NCI-H1092 treated with DMSO at 0.1 percent for 48 hours (cell line): ENCODE data around the gene PDLIM4.

Experiments
- DNase-seq: peaks from one replicate; lab custom pipeline; 2025; lab: John Stamatoyannopoulos, UW

The PDLIM4 gene, protein sequence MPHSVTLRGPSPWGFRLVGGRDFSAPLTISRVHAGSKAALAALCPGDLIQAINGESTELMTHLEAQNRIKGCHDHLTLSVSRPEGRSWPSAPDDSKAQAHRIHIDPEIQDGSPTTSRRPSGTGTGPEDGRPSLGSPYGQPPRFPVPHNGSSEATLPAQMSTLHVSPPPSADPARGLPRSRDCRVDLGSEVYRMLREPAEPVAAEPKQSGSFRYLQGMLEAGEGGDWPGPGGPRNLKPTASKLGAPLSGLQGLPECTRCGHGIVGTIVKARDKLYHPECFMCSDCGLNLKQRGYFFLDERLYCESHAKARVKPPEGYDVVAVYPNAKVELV

DNA sequence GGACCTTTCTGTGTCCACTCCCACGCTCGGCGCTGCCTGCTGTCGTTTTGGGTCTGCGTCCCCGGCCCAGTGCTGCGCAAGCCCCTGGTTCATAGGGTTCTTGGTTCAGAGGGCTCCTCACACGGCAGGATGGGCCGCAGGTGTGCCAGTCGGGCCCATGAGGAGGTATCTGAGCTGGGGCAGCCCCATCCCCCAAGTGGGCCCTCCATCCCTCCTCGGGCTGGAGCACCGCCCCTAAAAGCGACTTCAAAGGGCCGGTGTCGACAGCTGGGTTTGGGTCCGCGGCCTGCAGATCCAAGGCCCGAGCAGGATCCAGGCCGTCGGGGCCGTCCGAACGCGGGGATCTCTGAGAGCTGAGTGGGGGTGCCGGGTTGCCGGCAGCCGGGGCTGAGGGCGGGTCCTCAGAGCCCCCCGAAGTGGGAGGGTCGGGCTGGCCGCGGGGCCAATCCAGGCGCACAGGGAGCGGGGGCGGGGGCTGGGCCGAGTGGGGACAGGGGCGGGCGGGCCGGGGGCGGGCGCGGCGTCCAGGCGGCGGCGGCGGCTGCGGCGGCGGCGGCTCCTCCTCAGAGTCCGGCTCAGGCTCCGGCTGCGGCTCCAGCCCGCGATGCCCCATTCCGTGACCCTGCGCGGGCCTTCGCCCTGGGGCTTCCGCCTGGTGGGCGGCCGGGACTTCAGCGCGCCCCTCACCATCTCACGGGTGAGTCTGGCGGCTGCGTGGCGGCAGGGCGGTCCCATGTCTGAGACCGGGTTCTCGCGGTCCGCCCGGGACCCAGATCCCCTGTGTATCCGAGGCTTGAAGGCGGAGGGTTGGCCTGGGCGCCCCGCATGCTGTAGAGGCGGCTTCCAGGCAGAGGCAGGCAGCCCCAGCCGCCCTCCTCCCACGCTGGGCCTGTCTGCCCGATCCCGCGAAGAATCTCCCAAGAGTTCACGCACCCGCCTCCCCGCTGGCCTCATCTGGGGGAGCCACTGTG is at the start of gene PDLIM4:
Gene PDLIM4, plus strand, starts transcription at position 566 of the 971 bp plus-strand sequence. Its CDS starts 39 bp downstream, at position 605.
- no peak for DNase-seq

DNA sequence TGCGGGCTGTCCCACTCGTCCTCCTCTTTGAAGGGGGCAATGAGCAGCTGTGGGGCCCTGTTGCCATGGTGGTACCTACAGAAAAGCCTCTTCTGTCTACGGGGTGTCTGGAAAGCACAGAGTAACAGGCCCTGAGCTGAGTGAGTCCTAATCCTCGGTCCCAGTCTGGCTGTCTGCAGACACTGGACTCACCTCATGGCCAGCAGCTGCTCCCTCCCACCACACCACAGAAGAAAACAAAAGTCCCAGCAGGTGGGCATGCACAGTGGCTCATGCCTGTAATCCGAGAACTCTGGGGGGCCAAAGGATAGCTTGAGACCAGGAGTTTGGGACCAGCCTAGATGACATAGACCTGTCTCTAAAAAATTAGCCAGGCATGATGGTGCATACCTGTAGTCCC is 49.7 kb upstream of the PDLIM4 start:
- no peak for DNase-seq

- DNase-seq = no peak
These were observed 48.4 kb upstream of the PDLIM4 start for GRCh38 chr5:132209131-132209530.

DNA sequence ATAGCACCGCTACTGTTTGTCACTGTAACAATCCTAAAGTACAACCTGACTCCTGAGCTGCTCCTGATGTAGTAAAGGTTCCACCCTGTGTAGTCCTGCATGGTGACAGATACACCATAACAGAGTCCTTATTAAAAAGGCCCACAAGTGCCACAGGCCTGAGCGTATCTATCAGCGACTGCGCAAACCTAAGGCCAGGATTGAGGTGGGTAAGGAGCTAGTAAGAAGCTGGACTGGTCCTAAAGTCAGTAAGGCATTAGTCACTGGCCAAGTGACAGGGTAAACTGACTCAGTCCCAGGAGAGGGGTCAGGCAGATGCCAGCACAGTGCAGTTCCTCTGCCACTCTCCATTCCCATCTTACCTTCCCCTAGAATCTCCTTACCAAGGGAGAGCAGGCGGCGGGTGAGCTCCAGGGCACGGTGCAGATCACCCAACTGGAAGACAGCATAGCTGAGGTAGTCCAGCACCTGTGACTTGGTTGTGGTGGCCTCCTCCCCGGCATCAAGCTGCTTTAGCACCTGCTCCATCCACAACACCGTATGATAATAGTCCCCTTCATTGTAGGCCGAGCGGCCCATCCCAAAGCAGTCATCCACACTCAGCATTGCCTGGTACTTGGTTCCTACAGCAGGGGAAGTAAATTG is 47.5 kb upstream of the PDLIM4 start:
- DNase-seq = no peak

- no peak for DNase-seq
These were observed 46.6 kb upstream of the PDLIM4 start for GRCh38 chr5:132210944-132211343.

- no peak for DNase-seq
These were observed 45.7 kb upstream of the PDLIM4 start for GRCh38 chr5:132211787-132212186.

DNA sequence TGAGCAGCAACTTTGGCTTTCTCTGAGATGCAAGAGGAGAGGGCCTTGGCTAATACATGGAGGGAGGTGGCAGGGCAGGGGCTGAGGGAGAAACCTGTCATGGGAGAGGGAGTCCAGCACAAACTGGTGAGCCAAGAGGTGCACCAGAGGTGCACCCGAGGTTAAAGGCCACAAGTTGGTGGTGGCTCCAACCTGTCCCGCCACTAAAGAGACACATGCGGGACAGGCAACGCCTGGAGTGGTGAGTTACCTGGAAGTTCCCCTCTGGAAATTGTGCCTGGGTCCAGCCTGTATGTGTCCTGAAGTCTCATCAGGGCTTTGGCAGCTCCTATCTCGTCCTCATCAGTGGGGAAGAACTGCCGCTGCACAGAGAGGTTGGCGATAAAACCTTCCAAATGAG is 43.8 kb upstream of the PDLIM4 start:
- DNase-seq = no peak

GRCh38 chr5:132214491-132214890 is 43.0 kb upstream of the PDLIM4 start:
- no peak for DNase-seq

DNA sequence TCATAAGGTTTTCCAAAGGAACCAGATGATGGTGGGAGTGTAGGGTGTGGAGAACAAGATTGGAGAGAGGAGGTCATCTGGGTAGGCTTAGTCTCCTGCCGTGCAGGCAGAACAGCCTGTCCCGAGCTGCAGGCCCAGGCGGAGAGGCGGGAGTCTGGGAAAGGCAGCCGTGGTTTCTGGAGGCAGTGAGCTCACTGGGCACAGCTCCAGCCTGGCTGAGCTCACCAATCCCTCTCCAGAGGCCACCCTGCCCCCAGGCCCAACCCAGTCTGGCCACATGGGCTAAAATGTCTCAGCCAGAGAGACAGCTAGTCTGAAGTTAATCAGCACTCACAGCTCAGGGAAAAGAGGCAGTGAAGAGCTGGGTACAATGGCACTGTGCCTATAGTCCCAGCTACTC is 42.2 kb upstream of the PDLIM4 start:
- DNase-seq = no peak

GRCh38 chr5:132218321-132218720 is 39.2 kb upstream of the PDLIM4 start:
- no peak for DNase-seq

- DNase-seq = no peak
These were observed 38.1 kb upstream of the PDLIM4 start for GRCh38 chr5:132219289-132219970.

GRCh38 chr5:132219981-132220380 is 37.5 kb upstream of the PDLIM4 start:
- DNase-seq = no peak

DNA sequence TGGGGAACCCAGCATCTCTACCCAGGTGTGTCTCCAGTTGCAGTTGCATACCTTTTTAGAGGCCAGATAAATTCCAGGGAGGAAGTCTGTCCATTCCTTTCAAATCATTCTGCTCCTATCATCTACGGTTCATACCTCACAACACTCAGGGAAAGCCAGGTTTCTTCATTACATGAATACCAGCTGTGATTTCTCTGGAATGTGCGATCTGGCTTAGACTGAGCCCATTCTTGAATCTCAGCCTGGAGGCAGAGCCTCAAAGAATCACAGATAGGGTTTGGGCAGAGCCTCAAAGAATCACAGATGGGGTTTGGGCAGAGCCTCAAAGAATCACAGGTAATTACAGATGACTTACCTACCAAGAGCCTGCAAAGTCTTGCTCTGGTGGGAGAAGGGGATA is 37.0 kb upstream of the PDLIM4 start:
- DNase-seq = no peak

GRCh38 chr5:132221781-132222648 is 35.5 kb upstream of the PDLIM4 start:
- no peak for DNase-seq

GRCh38 chr5:132222649-132223038 is 34.9 kb upstream of the PDLIM4 start:
- DNase-seq = no peak

DNA sequence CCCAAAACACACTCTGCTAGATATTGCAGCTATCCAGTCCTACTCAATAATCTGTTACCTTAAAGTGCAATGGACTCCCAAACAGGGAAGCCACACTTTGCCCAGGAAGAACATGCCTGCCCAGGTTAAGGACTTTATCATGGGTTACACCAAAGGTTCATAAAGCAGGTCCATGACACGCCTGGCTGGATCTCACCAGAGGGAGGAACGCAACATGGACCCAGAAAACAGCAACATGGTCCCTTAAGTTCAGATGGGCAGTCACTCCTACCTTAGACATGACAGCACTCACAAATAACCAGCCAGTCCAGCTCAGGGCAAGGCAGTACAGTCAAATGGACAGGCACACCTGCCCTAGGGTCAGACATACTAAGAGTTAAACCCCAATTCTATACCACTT is 33.6 kb upstream of the PDLIM4 start:
- DNase-seq = no peak

DNA sequence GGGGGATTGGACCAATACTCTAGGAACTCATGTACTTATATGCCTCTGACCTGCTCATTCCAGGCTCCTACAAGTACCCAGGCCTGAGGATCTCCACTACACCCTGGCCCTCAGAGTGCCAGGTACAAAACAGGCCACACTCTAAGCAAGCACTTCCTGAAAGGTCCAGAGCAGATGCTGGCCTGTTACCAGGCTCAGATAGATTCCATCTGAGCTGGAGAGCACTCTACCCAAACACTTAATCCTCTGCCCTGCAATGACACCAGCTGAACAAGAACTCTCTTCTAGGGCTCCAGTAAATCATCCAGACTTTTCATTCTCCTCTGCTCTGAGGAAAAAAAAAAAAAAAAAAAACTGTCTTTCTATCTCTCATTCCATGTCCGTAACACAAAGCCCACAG is 32.8 kb upstream of the PDLIM4 start:
- no peak for DNase-seq

- no peak for DNase-seq
These were observed 32.1 kb upstream of the PDLIM4 start for GRCh38 chr5:132225165-132226032.

DNA sequence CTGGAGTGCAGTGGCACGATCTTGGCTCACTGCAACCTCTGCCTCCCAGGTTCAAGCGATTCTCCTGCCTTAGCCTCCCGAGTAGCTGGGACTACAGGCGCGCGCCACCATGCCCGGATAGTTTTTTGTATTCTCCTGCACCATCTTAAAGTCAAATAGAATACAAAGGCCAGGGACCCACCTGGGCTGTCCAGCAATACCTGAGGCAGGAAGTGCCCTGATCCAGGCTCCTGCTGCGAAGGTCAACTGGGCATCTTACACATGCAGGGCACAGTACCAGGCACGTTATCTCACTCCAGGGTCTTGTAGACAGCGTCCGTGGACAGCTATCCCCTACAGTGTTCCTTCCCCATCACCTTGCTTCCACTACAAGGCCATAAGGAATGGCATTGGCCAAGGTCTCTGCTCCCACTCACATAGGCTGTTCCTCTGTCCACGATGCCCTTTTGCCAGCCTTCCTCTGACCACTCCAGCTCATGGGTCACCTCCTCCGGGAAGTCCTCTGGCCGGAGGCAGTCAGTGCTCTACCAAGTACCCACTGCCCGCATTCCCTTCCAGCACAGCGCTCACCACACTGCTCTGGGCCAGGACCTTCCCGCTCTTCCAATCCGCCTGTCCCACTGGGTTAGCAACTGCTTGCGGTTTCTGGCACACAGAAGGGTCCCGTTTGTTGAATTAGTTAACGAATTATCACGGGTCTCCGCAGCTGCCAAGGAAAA is 30.8 kb upstream of the PDLIM4 start:
- no peak for DNase-seq

DNA sequence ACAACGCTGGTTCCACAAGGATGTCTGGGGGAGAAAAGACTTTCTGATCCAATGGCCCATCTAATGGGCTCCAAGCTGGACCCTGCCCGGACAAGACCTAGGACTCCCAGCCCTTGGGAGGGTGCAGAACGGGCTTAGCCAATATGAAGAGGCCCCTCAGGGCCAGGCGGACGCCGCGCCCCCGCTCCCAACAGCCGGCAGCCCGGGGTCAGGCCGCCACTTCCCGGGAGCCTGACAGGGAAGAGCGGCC is 30.3 kb upstream of the PDLIM4 start:
- DNase-seq = no peak
